IMR-90 (cell line): Measurements from ENCODE around the gene CNKSR3. TPM values are rescaled to one million over a fixed set of nuclear protein-coding genes. Genes with fewer than 3 reads are reported as not detected.

Experiments
- ATAC-seq: fragments of 200-7000 bp; cut with Tn5 transposase; 2 replicates; pipeline ENCODE4 v1.9.1; 2020; ENCODE audit warnings: low read depth, mild to moderate bottlenecking, moderate library complexity
- BruUV-seq: library from RNA; stranded (reverse); fragments of 400-500 nt; replicated peaks from 2 replicates; lab custom pipeline; 2021; lab: Mats Ljungman, UMichigan
- CTCF ChIA-PET: fragments of 300-600 bp; formaldehyde crosslinking; extraction: SDS; loops from one replicate; lab custom pipeline; 2021; ENCODE audit warnings: antibody characterized with exemption; lab: Yijun Ruan, JAX
- POLR2A ChIA-PET: fragments of 300-600 bp; sonication (Branson Sonifier 250); formaldehyde crosslinking; loops from one replicate; lab custom pipeline; 2022; ENCODE audit warnings: antibody characterized with exemption; ENCODE audit not compliant: unreplicated experiment; lab: Charles Lee
- DNase-seq: peaks from one replicate; pipeline ENCODE4 v3.0.0; 2013
- H2AFZ ChIP-seq: replicated peaks from 2 replicates; pipeline ENCODE3; 2013; ENCODE audit warnings: low read length, mild to moderate bottlenecking; ENCODE audit not compliant: poor library complexity
- H2AK5ac ChIP-seq: 2 replicates; pipeline ENCODE4 v1.6.1; 2013; ENCODE audit warnings: low read depth, low read length, inconsistent platforms
- H2AK9ac ChIP-seq: replicated peaks from 2 replicates; pipeline ENCODE3; 2013; ENCODE audit warnings: mild to moderate bottlenecking, low read depth, low read length, moderate library complexity; ENCODE audit not compliant: poor library complexity
- H2BK120ac ChIP-seq: 2 replicates; pipeline ENCODE4 v1.6.1; 2013; ENCODE audit warnings: low read depth, low read length, inconsistent platforms
- H2BK15ac ChIP-seq: 3 replicates; pipeline ENCODE4 v1.6.1; 2013; ENCODE audit warnings: low read depth, low read length, inconsistent platforms
- H2BK20ac ChIP-seq: 2 replicates; pipeline ENCODE4 v1.6.1; 2013; ENCODE audit warnings: low read depth, mild to moderate bottlenecking, inconsistent platforms, low read length, moderate library complexity
- H2BK5ac ChIP-seq: 2 replicates; pipeline ENCODE4 v1.6.1; 2013; ENCODE audit warnings: mild to moderate bottlenecking, low read depth, low read length, inconsistent platforms; ENCODE audit not compliant: poor library complexity, severe bottlenecking
- H3K14ac ChIP-seq: replicated peaks from 2 replicates; pipeline ENCODE4 v1.6.1; 2013; ENCODE audit warnings: low read depth, low read length, inconsistent platforms
- H3K18ac ChIP-seq: 2 replicates; pipeline ENCODE4 v1.6.1; 2013; ENCODE audit warnings: low read depth, low read length, control low read depth
- H3K23ac ChIP-seq: 2 replicates; pipeline ENCODE4 v1.6.1; 2013; ENCODE audit warnings: low read depth, low read length, inconsistent platforms
- H3K27ac ChIP-seq: 2 replicates; pipeline ENCODE4 v1.5.1; 2013; ENCODE audit warnings: mild to moderate bottlenecking, control low read depth, low read length; ENCODE audit not compliant: insufficient read depth
- H3K27me3 ChIP-seq: 2 replicates; pipeline ENCODE4 v1.6.1; 2013; ENCODE audit warnings: low read length; ENCODE audit not compliant: control insufficient read depth, insufficient read depth
- H3K36me3 ChIP-seq: 2 replicates; pipeline ENCODE4 v1.6.1; 2013; ENCODE audit warnings: low read length, mixed read lengths; ENCODE audit not compliant: control insufficient read depth, insufficient read depth
- H3K4ac ChIP-seq: 2 replicates; pipeline ENCODE4 v1.6.1; 2013; ENCODE audit warnings: low read depth, low read length, inconsistent platforms
- H3K4me1 ChIP-seq: 2 replicates; pipeline ENCODE4 v1.6.1; 2013; ENCODE audit warnings: low read length, mixed read lengths; ENCODE audit not compliant: control insufficient read depth, insufficient read depth
- H3K4me2 ChIP-seq: 2 replicates; pipeline ENCODE4 v1.6.1; 2013; ENCODE audit warnings: low read depth, mild to moderate bottlenecking, control low read depth, low read length, moderate library complexity
- H3K4me3 ChIP-seq: 2 replicates; pipeline ENCODE4 v1.5.1; 2013; ENCODE audit warnings: low read depth, mild to moderate bottlenecking, control low read depth, low read length, moderate library complexity; ENCODE audit not compliant: insufficient read depth
- H3K56ac ChIP-seq: 2 replicates; pipeline ENCODE4 v1.6.1; 2013; ENCODE audit warnings: low read length, inconsistent platforms; ENCODE audit not compliant: insufficient read depth; ENCODE audit errors: extremely low read depth
- H3K79me1 ChIP-seq, 2 experiments: 2 replicates each; pipeline ENCODE4 v1.6.1; 2013; ENCODE audit warnings: low read length in 2 of 2, inconsistent platforms in 1 of 2, low read depth in 1 of 2
- H3K9ac ChIP-seq: 2 replicates; pipeline ENCODE4 v1.6.1; 2013; ENCODE audit warnings: low read depth, low read length, control low read depth
- H3K9me1 ChIP-seq: 2 replicates; pipeline ENCODE4 v1.6.1; 2013; ENCODE audit warnings: low read length, inconsistent platforms; ENCODE audit not compliant: insufficient read depth
- H3K9me3 ChIP-seq: 2 replicates; pipeline ENCODE4 v1.6.1; 2013; ENCODE audit warnings: low read length; ENCODE audit not compliant: control insufficient read depth, insufficient read depth
- H4K20me1 ChIP-seq: 2 replicates; pipeline ENCODE4 v1.6.1; 2013; ENCODE audit warnings: low read length, inconsistent platforms; ENCODE audit not compliant: insufficient read depth
- H4K5ac ChIP-seq: 2 replicates; pipeline ENCODE4 v1.6.1; 2013; ENCODE audit warnings: mild to moderate bottlenecking, low read depth, low read length, control low read depth
- H4K8ac ChIP-seq, 2 experiments: 2 replicates each; pipeline ENCODE4 v1.6.1; 2013; ENCODE audit warnings: low read depth in 2 of 2, low read length in 2 of 2, control low read depth in 1 of 2, inconsistent platforms in 1 of 2
- H4K91ac ChIP-seq: 2 replicates; pipeline ENCODE4 v1.6.1; 2013; ENCODE audit warnings: low read depth, low read length, inconsistent platforms; ENCODE audit not compliant: insufficient read depth
- BHLHE40 ChIP-seq: fragments of 150-350 bp; IDR thresholded peaks from 2 replicates; pipeline ENCODE4 v1.6.1; 2016; ENCODE audit warnings: mild to moderate bottlenecking, low read depth, low read length
- CEBPB ChIP-seq: IDR thresholded peaks from 2 replicates; pipeline ENCODE4 v1.6.1; 2012; ENCODE audit warnings: low read depth, low read length, improper control_type of control experiment
- CHD1 ChIP-seq: IDR thresholded peaks from 2 replicates; pipeline ENCODE4 v1.6.1; 2012; ENCODE audit warnings: low read depth, low read length, improper control_type of control experiment
- FOS ChIP-seq: fragments of 150-350 bp; IDR thresholded peaks from 2 replicates; pipeline ENCODE4 v1.6.1; 2016; ENCODE audit warnings: low read depth, low read length
- MAFK ChIP-seq: IDR thresholded peaks from 2 replicates; pipeline ENCODE4 v1.6.1; 2012; ENCODE audit warnings: low read depth, low read length, improper control_type of control experiment
- MAZ ChIP-seq: IDR thresholded peaks from 2 replicates; pipeline ENCODE4 v1.6.1; 2012; ENCODE audit warnings: low read depth, mild to moderate bottlenecking, low read length, improper control_type of control experiment, moderate library complexity, borderline replicate concordance
- MXI1 ChIP-seq: IDR thresholded peaks from 2 replicates; pipeline ENCODE4 v1.6.1; 2012; ENCODE audit warnings: low read depth, mild to moderate bottlenecking, low read length, moderate library complexity, borderline replicate concordance
- NFE2L2 ChIP-seq: fragments of 150-350 bp; IDR thresholded peaks from 2 replicates; pipeline ENCODE4 v1.6.1; 2016; ENCODE audit warnings: low read depth, mild to moderate bottlenecking, low read length
- POLR2A ChIP-seq: IDR thresholded peaks from 2 replicates; pipeline ENCODE4 v1.6.1; 2012; ENCODE audit warnings: mild to moderate bottlenecking, low read depth, low read length
- RAD21 ChIP-seq: IDR thresholded peaks from 2 replicates; pipeline ENCODE4 v1.6.1; 2012; ENCODE audit warnings: low read length, improper control_type of control experiment
- RCOR1 ChIP-seq: IDR thresholded peaks from 2 replicates; pipeline ENCODE4 v1.6.1; 2012; ENCODE audit warnings: mild to moderate bottlenecking, low read length, improper control_type of control experiment; ENCODE audit not compliant: insufficient replicate concordance
- RFX5 ChIP-seq: IDR thresholded peaks from 2 replicates; pipeline ENCODE4 v1.8.0; 2012; ENCODE audit warnings: low read depth, mild to moderate bottlenecking, low read length, moderate library complexity
- WGBS, 2 experiments: methylation state at CpG; one replicate each; pipeline versions ENCODE4 v1.1.5 to v1.1.7; 2013; ENCODE audit warnings: missing lambda C conversion rate in 2 of 2; ENCODE audit not compliant: insufficient read length in 1 of 2; ENCODE audit errors: extremely low coverage in 2 of 2; 5-methylcytosine and 5-hydroxymethylcytosine counted together
- dilution Hi-C: fragments of 300-500 bp; cut with HindIII; formaldehyde crosslinking; loops from one replicate; pipeline ENCODE4 v1.14.3; 2018; ENCODE audit warnings: low sequenced_read_pairs; ENCODE audit not compliant: unreplicated experiment
- in situ Hi-C: fragments of 300-500 bp; cut with MboI; formaldehyde crosslinking; loops from 3 replicates; pipeline ENCODE4 v1.14.3; 2019; ENCODE audit warnings: low sequenced_read_pairs, inconsistent platforms, mixed read lengths
- intact Hi-C: fragments of 100-400 bp; cut with micrococcal nuclease; formaldehyde crosslinking; loops from 2 replicates; pipeline ENCODE4 v1.10.0; 2022
- polyA plus RNA-seq, 3 experiments: library from polyadenylated mRNA; depleted of rRNA; stranded (reverse); fragments of >200 nt; gene quantifications; 2 replicates each; pipeline ENCODE4 v1.2.3, GENCODE V29; 2012; ENCODE audit warnings: low replicate concordance in 1 of 3
- total RNA-seq: library from RNA; depleted of rRNA; stranded (reverse); fragments of >200 nt; gene quantifications from 2 replicates; pipeline ENCODE4 v1.2.3, GENCODE V29; 2012
- TF ChIP-seq, protein P1 (sequence below): fragments of 150-350 bp; IDR thresholded peaks from 2 replicates; pipeline ENCODE4 v1.6.1; 2016; ENCODE audit warnings: low read depth, mild to moderate bottlenecking, low read length, moderate library complexity, borderline replicate concordance
- TF ChIP-seq, protein P2 (sequence below): fragments of 150-350 bp; IDR thresholded peaks from 2 replicates; pipeline ENCODE4 v1.6.1; 2017; ENCODE audit warnings: mild to moderate bottlenecking, antibody characterized with exemption, low read length, low read depth

The CNKSR3 gene
- total and polyA plus RNA-seq, 2 of the 4 experiments (the other 2 are of a cell fraction), result 6.7 to 15.8 TPM

DNA sequence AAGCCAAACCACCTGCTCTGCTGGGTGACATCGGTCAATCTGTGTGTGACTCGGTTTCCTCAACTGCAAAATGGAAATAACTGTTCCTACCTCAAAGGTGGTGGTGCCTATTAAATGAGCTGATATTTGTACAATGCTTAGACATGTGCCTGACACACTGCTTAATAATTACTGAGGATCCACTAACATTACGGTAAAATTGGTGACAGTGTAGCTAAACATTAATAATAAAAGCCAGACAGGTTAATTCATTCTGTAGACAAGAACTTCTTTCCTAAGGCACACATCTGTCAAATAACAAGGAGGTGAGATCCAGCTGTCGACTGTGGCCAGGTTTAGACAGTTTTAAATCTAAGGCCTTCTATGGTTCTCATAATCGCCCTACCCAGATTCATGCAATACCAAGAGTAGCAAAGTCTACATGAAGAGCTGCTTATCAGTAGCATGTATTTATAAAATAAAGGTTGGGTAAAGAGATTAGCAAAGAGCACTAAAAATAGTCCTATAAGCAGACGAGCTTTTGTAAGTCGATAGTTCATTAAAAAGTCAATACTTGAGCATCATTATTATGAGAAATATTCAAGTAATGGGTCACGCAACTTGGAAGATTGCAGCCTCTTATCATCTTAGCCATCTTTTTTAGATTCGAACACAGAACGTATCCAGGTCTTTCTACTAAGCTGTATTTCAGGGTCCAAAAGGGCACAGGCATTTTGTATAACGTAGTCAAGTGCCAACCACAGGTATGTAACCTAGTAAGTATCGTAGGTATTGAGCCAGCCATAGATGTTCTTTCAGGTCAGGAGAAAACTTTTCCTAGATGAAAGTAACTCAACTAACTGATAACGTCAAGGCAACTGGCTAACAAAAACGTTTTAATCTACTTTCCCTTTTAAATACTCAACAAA, 3.2 kb downstream of the CNKSR3 start:
- POLR2A ChIA-PET, result interaction anchor here (0.6 kb wide), 1 partner anchor 123 kb away, joined by 3 read pairs; no protein-coding TSS in a partner anchor
- H2BK20ac ChIP-seq, result no peak overlapping the region
- H4K20me1 ChIP-seq, result peaks cover 37% of the 10 kb centered on the region
- H2BK15ac ChIP-seq, result no peak overlapping the region
- H3K27ac ChIP-seq, result no peak overlapping the region
- ATAC-seq, result no peak
- H3K9me3 ChIP-seq, result no peaks in the 10 kb centered on the region
- no peak overlapping the region for H3K9ac ChIP-seq
- H3K79me1 ChIP-seq, result peaks cover 43 to 72% of the 10 kb centered on the region in 2 experiments
- no peak overlapping the region for H2AFZ ChIP-seq
- H3K14ac ChIP-seq, result no peak overlapping the region
- H2AK9ac ChIP-seq, result no peak overlapping the region
- H4K91ac ChIP-seq, result no peak overlapping the region
- H2AK5ac ChIP-seq, result no peak overlapping the region
- H3K4me1 ChIP-seq, result peaks cover 7% of the 10 kb centered on the region
- H3K4me3 ChIP-seq, result no peak overlapping the region
- H4K5ac ChIP-seq, result no peak overlapping the region
- BruUV-seq, result no TSS peak
- intact Hi-C loops (loop anchor here (10.0 kb wide), 1 partner anchor 298 kb away; no protein-coding TSS in a partner anchor), dilution Hi-C loops (no loop called here), in situ Hi-C loops (no loop called here)
- no peak for DNase-seq
- no peak overlapping the region for H3K18ac ChIP-seq
- H2BK120ac ChIP-seq, result no peak overlapping the region
- H3K23ac ChIP-seq, result no peak overlapping the region
- H3K9me1 ChIP-seq, result peaks cover 18% of the 10 kb centered on the region
- no peak overlapping the region for H4K8ac ChIP-seq
- no peak overlapping the region for H3K4ac ChIP-seq
- no peaks in the 10 kb centered on the region; the same call in 1 of the 2 replicates for H3K36me3 ChIP-seq
- H3K56ac ChIP-seq, result no peak overlapping the region
- CTCF ChIA-PET, result interaction anchor here (1.0 kb wide), 1 partner anchor 9 kb away, joined by 3 read pairs; no protein-coding TSS in a partner anchor
- no peaks in the 10 kb centered on the region for H3K27me3 ChIP-seq
- 100% methylated on average over 2 of the region's 14 CpGs; no CpG with 5 or more reads in 1 of the 2 experiments for WGBS, 2 experiments
- H3K4me2 ChIP-seq, result no peak overlapping the region
- H2BK5ac ChIP-seq, result no peak overlapping the region
- TF ChIP-seq CEBPB (no peak), MAFK (no peak), MAZ (no peak), NFE2L2 (no peak), RAD21 (no peak), RCOR1 (no peak), CHD1 (no peak), MXI1 (no peak), BHLHE40 (no peak), POLR2A (no peak), FOS (no peak), RFX5 (no peak)
- TF ChIP-seq, protein P1, sequence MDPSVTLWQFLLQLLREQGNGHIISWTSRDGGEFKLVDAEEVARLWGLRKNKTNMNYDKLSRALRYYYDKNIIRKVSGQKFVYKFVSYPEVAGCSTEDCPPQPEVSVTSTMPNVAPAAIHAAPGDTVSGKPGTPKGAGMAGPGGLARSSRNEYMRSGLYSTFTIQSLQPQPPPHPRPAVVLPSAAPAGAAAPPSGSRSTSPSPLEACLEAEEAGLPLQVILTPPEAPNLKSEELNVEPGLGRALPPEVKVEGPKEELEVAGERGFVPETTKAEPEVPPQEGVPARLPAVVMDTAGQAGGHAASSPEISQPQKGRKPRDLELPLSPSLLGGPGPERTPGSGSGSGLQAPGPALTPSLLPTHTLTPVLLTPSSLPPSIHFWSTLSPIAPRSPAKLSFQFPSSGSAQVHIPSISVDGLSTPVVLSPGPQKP, result no peak
- TF ChIP-seq, protein P2, sequence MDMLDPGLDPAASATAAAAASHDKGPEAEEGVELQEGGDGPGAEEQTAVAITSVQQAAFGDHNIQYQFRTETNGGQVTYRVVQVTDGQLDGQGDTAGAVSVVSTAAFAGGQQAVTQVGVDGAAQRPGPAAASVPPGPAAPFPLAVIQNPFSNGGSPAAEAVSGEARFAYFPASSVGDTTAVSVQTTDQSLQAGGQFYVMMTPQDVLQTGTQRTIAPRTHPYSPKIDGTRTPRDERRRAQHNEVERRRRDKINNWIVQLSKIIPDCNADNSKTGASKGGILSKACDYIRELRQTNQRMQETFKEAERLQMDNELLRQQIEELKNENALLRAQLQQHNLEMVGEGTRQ, result no peak
